HUES64 (cell line): ENCODE data around the gene PAIP1.
"Not testable (repeated sequence)": the region's sequence is repeated elsewhere in the genome, so short reads cannot be mapped to it uniquely, and the experiment has no call there.

Source experiments
- H3K27ac ChIP-seq: 2 replicates; pipeline ENCODE4 v1.7.0; 2013; ENCODE audit warnings: low read depth, low read length, inconsistent platforms
- H3K27me3 ChIP-seq: 2 replicates; pipeline ENCODE4 v1.6.1; 2013; ENCODE audit warnings: mild to moderate bottlenecking, low read length; ENCODE audit not compliant: insufficient read depth
- H3K36me3 ChIP-seq: 2 replicates; pipeline ENCODE4 v1.6.1; 2013; ENCODE audit warnings: mild to moderate bottlenecking, low read length; ENCODE audit not compliant: insufficient read depth
- H3K4me1 ChIP-seq: 2 replicates; pipeline ENCODE4 v1.6.1; 2013; ENCODE audit warnings: mild to moderate bottlenecking, low read length, moderate library complexity; ENCODE audit not compliant: insufficient read depth
- H3K4me3 ChIP-seq: 2 replicates; pipeline ENCODE4 v1.5.1; 2013; ENCODE audit warnings: mild to moderate bottlenecking, low read length, moderate library complexity
- H3K9ac ChIP-seq: 2 replicates; pipeline ENCODE4 v1.6.1; 2013; ENCODE audit warnings: mild to moderate bottlenecking, low read depth, low read length
- H3K9me3 ChIP-seq: 2 replicates; pipeline ENCODE4 v1.6.1; 2013; ENCODE audit warnings: low read depth, low read length; ENCODE audit not compliant: insufficient read depth
- WGBS: fragments of 150-250, 120-280 bp; methylation state at CpG from one replicate; pipeline ENCODE4 v1.1.7; 2013; ENCODE audit warnings: missing lambda C conversion rate; 5-methylcytosine and 5-hydroxymethylcytosine counted together

Gene PAIP1

GRCh38 chr5:43570450-43571158 lies 13.7 kb upstream of the PAIP1 start:
- 95% methylated on average over 7 of the region's 8 CpGs for WGBS
- Histone ChIP-seq H3K27ac (no peak overlapping the region), H3K9ac (no peak overlapping the region), H3K4me1 (no peaks in the 10 kb centered on the region), H3K9me3 (no peaks in the 10 kb centered on the region), H3K27me3 (no peaks in the 10 kb centered on the region), H3K36me3 (no peaks in the 10 kb centered on the region), H3K4me3 (no peak overlapping the region)

- Histone ChIP-seq H3K4me3 (no peak overlapping the region), H3K36me3 (no peaks in the 10 kb centered on the region), H3K9me3 (no peaks in the 10 kb centered on the region), H3K9ac (no peak overlapping the region), H3K27ac (no peak overlapping the region), H3K4me1 (no peaks in the 10 kb centered on the region), H3K27me3 (no peaks in the 10 kb centered on the region)
- WGBS, result 95% methylated on average over 3 of the region's 4 CpGs
These were observed 12.4 kb upstream of the PAIP1 start for GRCh38 chr5:43569236-43569746.

GRCh38 chr5:43567967-43568366 lies 11.1 kb upstream of the PAIP1 start:
- WGBS, result 96% methylated on average over 3 of the region's 3 CpGs
- Histone ChIP-seq H3K9ac (no peak overlapping the region), H3K36me3 (no peaks in the 10 kb centered on the region), H3K4me3 (no peak overlapping the region), H3K4me1 (no peaks in the 10 kb centered on the region), H3K27me3 (no peaks in the 10 kb centered on the region), H3K27ac (no peak overlapping the region), H3K9me3 (no peaks in the 10 kb centered on the region)

- H3K9ac ChIP-seq, result no peak overlapping the region
- 96% methylated on average over 5 of the region's 5 CpGs for WGBS
- H3K9me3 ChIP-seq, result no peaks in the 10 kb centered on the region
- no peaks in the 10 kb centered on the region for H3K27me3 ChIP-seq
- no peak overlapping the region for H3K27ac ChIP-seq
- H3K36me3 ChIP-seq, result no peaks in the 10 kb centered on the region
- H3K4me3 ChIP-seq, result no peak overlapping the region
- no peaks in the 10 kb centered on the region for H3K4me1 ChIP-seq
These were observed 8.2 kb upstream of the PAIP1 start for GRCh38 chr5:43565043-43565442.

GRCh38 chr5:43564289-43564850 lies 7.5 kb upstream of the PAIP1 start:
- Histone ChIP-seq H3K27ac (no peak overlapping the region), H3K9me3 (no peaks in the 10 kb centered on the region), H3K27me3 (no peaks in the 10 kb centered on the region), H3K36me3 (no peaks in the 10 kb centered on the region), H3K4me3 (no peak overlapping the region), H3K9ac (no peak overlapping the region), H3K4me1 (no peaks in the 10 kb centered on the region)
- WGBS, result 68% methylated on average over 5 of the region's 5 CpGs

- WGBS, result 94% methylated on average over 3 of the region's 3 CpGs
- Histone ChIP-seq H3K27me3 (no peaks in the 10 kb centered on the region), H3K4me1 (no peaks in the 10 kb centered on the region), H3K36me3 (no peaks in the 10 kb centered on the region), H3K9me3 (no peaks in the 10 kb centered on the region), H3K9ac (no peak overlapping the region), H3K4me3 (no peak overlapping the region), H3K27ac (no peak overlapping the region)
These were observed 6.4 kb upstream of the PAIP1 start for GRCh38 chr5:43563321-43563720.

GRCh38 chr5:43561356-43561755 lies 4.5 kb upstream of the PAIP1 start:
- Histone ChIP-seq H3K4me1 (no peaks in the 10 kb centered on the region), H3K27ac (no peak overlapping the region), H3K9ac (no peak overlapping the region), H3K27me3 (no peaks in the 10 kb centered on the region), H3K36me3 (no peaks in the 10 kb centered on the region), H3K4me3 (no peak overlapping the region), H3K9me3 (no peaks in the 10 kb centered on the region)

GRCh38 chr5:43560128-43560527 lies 3.3 kb upstream of the PAIP1 start:
- H3K9ac ChIP-seq, result no peak overlapping the region
- no peaks in the 10 kb centered on the region for H3K9me3 ChIP-seq
- H3K27ac ChIP-seq, result no peak overlapping the region
- H3K27me3 ChIP-seq, result no peaks in the 10 kb centered on the region
- H3K4me3 ChIP-seq, result no peak overlapping the region
- peaks cover 5% of the 10 kb centered on the region for H3K36me3 ChIP-seq
- H3K4me1 ChIP-seq, result peaks cover 5% of the 10 kb centered on the region; the same call in 1 of the 2 replicates
- WGBS, result 58% methylated on average over 2 of the region's 2 CpGs

- 0% methylated on average over 26 of the region's 30 CpGs for WGBS
- H3K27me3 ChIP-seq, H3K9me3 ChIP-seq: not testable (repeated sequence)
- Histone ChIP-seq H3K27ac (peak overlapping the region; percentile 96), H3K4me1 (peaks cover 27% of the 10 kb centered on the region; the same call in 1 of the 2 replicates), H3K4me3 (peak overlapping the region; percentile 97), H3K9ac (peak overlapping the region; percentile 99), H3K36me3 (peaks cover 41% of the 10 kb centered on the region)
These were observed 345 bp downstream of the PAIP1 start for GRCh38 chr5:43556607-43556856.

- H3K4me1 ChIP-seq, result peaks cover 27% of the 10 kb centered on the region; the same call in 1 of the 2 replicates
These were observed 826 bp downstream of the PAIP1 start for GRCh38 chr5:43555895-43556606.

GRCh38 chr5:43554497-43554896 lies 2.4 kb downstream of the PAIP1 start:
- Histone ChIP-seq H3K27ac (no peak overlapping the region), H3K36me3 (peaks cover 59% of the 10 kb centered on the region), H3K4me1 (peaks cover 27% of the 10 kb centered on the region; the same call in 1 of the 2 replicates), H3K9me3 (no peaks in the 10 kb centered on the region), H3K27me3 (no peaks in the 10 kb centered on the region), H3K9ac (no peak overlapping the region), H3K4me3 (peak overlapping the region; percentile 97)
- WGBS, result 86% methylated on average over 1 of the region's 1 CpG

More at GRCh38 chr5:43555895-43556606, 826 bp downstream of the PAIP1 start:
- Histone ChIP-seq H3K9me3 (no peaks in the 10 kb centered on the region), H3K4me3 (peak overlapping the region; percentile 97), H3K36me3 (peaks cover 46% of the 10 kb centered on the region), H3K27me3 (no peaks in the 10 kb centered on the region), H3K27ac (peak overlapping the region; percentile 96), H3K9ac (peak overlapping the region; percentile 99)
- WGBS, result under 1% methylated on average over 44 of the region's 44 CpGs
